Activated T-helper 2 cell treated with anti-CD3 and anti-CD28 coated beads, Interferon-gamma antibody, Interleukin-2, Interleukin-4, amounts not matched to agents 10 μg/mL and 5 μg/mL and 100 μg/mL, durations not matched to agents 14 hours and 24 hours and 36 hours (primary cell): ENCODE measurements around the gene AMY1B. TPM values are rescaled to one million over a fixed set of nuclear protein-coding genes. Genes with fewer than 3 reads are reported as not detected.
"Not testable (repeated sequence)": the region's sequence is repeated elsewhere in the genome, so short reads cannot be mapped to it uniquely, and the experiment has no call there.

ENCODE experiments used
- DNase-seq: peaks from one replicate; pipeline ENCODE4 v3.0.0; 2021; ENCODE audit warnings: low spot score
- H3K27ac Mint-ChIP-seq: one replicate; pipeline ENCODE4 v1.8.0; 2021; ENCODE audit warnings: mixed read lengths
- H3K27me3 Mint-ChIP-seq: one replicate; pipeline ENCODE4 v1.8.0; 2021; ENCODE audit warnings: low read depth, mixed read lengths
- H3K36me3 Mint-ChIP-seq: one replicate; pipeline ENCODE4 v1.8.0; 2021; ENCODE audit warnings: low read depth, mixed read lengths
- H3K4me1 Mint-ChIP-seq: one replicate; pipeline ENCODE4 v1.8.0; 2021; ENCODE audit warnings: low read depth, mixed read lengths
- H3K4me3 Mint-ChIP-seq: one replicate; pipeline ENCODE4 v1.8.0; 2021; ENCODE audit warnings: low read depth, mild to moderate bottlenecking, moderate library complexity, mixed read lengths
- H3K9me3 Mint-ChIP-seq: one replicate; pipeline ENCODE4 v1.8.0; 2021; ENCODE audit warnings: mixed read lengths
- intact Hi-C: fragments of 100-400 bp; cut with micrococcal nuclease; formaldehyde crosslinking; loops from one replicate; pipeline ENCODE4 v1.15.1; 2023
- total RNA-seq: library from RNA; stranded (reverse); gene quantifications from 2 replicates; pipeline ENCODE4 v1.2.3, GENCODE V29; 2022

AMY1B gene
- total RNA-seq, 1 donor from 2014 or later, result not detected

- H3K4me3 Mint-ChIP-seq, intact Hi-C loops, H3K4me1 Mint-ChIP-seq, DNase-seq, H3K36me3 Mint-ChIP-seq, H3K9me3 Mint-ChIP-seq, H3K27me3 Mint-ChIP-seq, H3K27ac Mint-ChIP-seq: not testable (repeated sequence)
Observed at GRCh38 chr1:103654133-103654532, 41.9 kb downstream of the AMY1B start.

- intact Hi-C loops, H3K27me3 Mint-ChIP-seq, H3K36me3 Mint-ChIP-seq, H3K4me3 Mint-ChIP-seq, DNase-seq, H3K27ac Mint-ChIP-seq, H3K9me3 Mint-ChIP-seq, H3K4me1 Mint-ChIP-seq: not testable (repeated sequence)
Observed at GRCh38 chr1:103650889-103651288, 45.1 kb downstream of the AMY1B start.

- intact Hi-C loops, H3K27ac Mint-ChIP-seq, H3K36me3 Mint-ChIP-seq, H3K4me1 Mint-ChIP-seq, H3K27me3 Mint-ChIP-seq, H3K9me3 Mint-ChIP-seq, H3K4me3 Mint-ChIP-seq, DNase-seq: not testable (repeated sequence)
Observed at GRCh38 chr1:103650305-103650704, 45.7 kb downstream of the AMY1B start.

GRCh38 chr1:103643908-103644307, 52.1 kb downstream of the AMY1B start:
- intact Hi-C loops, H3K27me3 Mint-ChIP-seq, H3K9me3 Mint-ChIP-seq, H3K4me1 Mint-ChIP-seq, H3K4me3 Mint-ChIP-seq, H3K27ac Mint-ChIP-seq, DNase-seq, H3K36me3 Mint-ChIP-seq: not testable (repeated sequence)

GRCh38 chr1:103641194-103641593, 54.8 kb downstream of the AMY1B start:
- H3K4me1 Mint-ChIP-seq, H3K27ac Mint-ChIP-seq, H3K4me3 Mint-ChIP-seq, H3K9me3 Mint-ChIP-seq, H3K27me3 Mint-ChIP-seq, H3K36me3 Mint-ChIP-seq, DNase-seq, intact Hi-C loops: not testable (repeated sequence)

Other genes starting within 250 kb of the AMY1B start
- gene RNPC3, start 170.5 kb downstream of the AMY1B start, total RNA-seq, result 15.9 and 19.3 TPM in 2 replicates
- 3.2 and 3.5 TPM in 2 replicates for gene AMY2B, start 124.6 kb downstream of the AMY1B start, total RNA-seq
- not detected in 2 replicates for gene AMY2A, start 78.8 kb downstream of the AMY1B start, total RNA-seq
- gene AMY1A, start 40.5 kb downstream of the AMY1B start, total RNA-seq, result not detected in 2 replicates
- gene AMY1C, start 53.7 kb upstream of the AMY1B start, total RNA-seq, result not detected in 2 replicates